ENCODE results near the gene ATP6V1C2. TPM values are rescaled to one million over a fixed set of nuclear protein-coding genes. Genes with fewer than 3 reads are reported as not detected.

ATP6V1C2 gene
- total RNA-seq, 1 experiment from 2014 or later, result not detected

- Histone ChIP-seq H3K9me3 (ENCODE audit: low read length) (no peaks in the 10 kb centered on the region), H3K27ac (ENCODE audit: low read length) (no peak overlapping the region), H3K4me3 (ENCODE audit: low read length) (no peak overlapping the region), H3K9me2 (replicated peaks; ENCODE audit: insufficient read depth, low read length) (no peaks in the 10 kb centered on the region), H2AFZ (ENCODE audit: low read length) (no peak overlapping the region), H3K9ac (ENCODE audit: low read length) (no peak overlapping the region), H3K27me3 (ENCODE audit: low read length) (no peaks in the 10 kb centered on the region), H3K4me2 (ENCODE audit: low read depth, low read length, poor library complexity, severe bottlenecking) (no peak overlapping the region), H3K36me3 (ENCODE audit: insufficient read depth, low read length) (no peaks in the 10 kb centered on the region), H4K20me1 (ENCODE audit: insufficient read depth, low read depth, low read length) (no peaks in the 10 kb centered on the region), H3K79me2 (ENCODE audit: low read length) (no peaks in the 10 kb centered on the region), H3K4me1 (ENCODE audit: low read length) (no peaks in the 10 kb centered on the region)
- no peak for DNase-seq
Measured at GRCh38 chr2:10775021-10775780, 53.8 kb downstream of the ATP6V1C2 start.

GRCh38 chr2:10775831-10776230 is 54.4 kb downstream of the ATP6V1C2 start:
- Histone ChIP-seq H3K9ac (ENCODE audit: low read length) (no peak overlapping the region), H2AFZ (ENCODE audit: low read length) (no peak overlapping the region), H3K36me3 (ENCODE audit: insufficient read depth, low read length) (no peaks in the 10 kb centered on the region), H3K79me2 (ENCODE audit: low read length) (no peaks in the 10 kb centered on the region), H3K4me2 (ENCODE audit: low read depth, low read length, poor library complexity, severe bottlenecking) (no peak overlapping the region), H3K27ac (ENCODE audit: low read length) (no peak overlapping the region), H3K9me2 (replicated peaks; ENCODE audit: insufficient read depth, low read length) (no peaks in the 10 kb centered on the region), H4K20me1 (ENCODE audit: insufficient read depth, low read depth, low read length) (no peaks in the 10 kb centered on the region), H3K27me3 (ENCODE audit: low read length) (no peaks in the 10 kb centered on the region), H3K4me3 (ENCODE audit: low read length) (no peak overlapping the region), H3K9me3 (ENCODE audit: low read length) (no peaks in the 10 kb centered on the region), H3K4me1 (ENCODE audit: low read length) (no peaks in the 10 kb centered on the region)
- no peak for DNase-seq

DNA sequence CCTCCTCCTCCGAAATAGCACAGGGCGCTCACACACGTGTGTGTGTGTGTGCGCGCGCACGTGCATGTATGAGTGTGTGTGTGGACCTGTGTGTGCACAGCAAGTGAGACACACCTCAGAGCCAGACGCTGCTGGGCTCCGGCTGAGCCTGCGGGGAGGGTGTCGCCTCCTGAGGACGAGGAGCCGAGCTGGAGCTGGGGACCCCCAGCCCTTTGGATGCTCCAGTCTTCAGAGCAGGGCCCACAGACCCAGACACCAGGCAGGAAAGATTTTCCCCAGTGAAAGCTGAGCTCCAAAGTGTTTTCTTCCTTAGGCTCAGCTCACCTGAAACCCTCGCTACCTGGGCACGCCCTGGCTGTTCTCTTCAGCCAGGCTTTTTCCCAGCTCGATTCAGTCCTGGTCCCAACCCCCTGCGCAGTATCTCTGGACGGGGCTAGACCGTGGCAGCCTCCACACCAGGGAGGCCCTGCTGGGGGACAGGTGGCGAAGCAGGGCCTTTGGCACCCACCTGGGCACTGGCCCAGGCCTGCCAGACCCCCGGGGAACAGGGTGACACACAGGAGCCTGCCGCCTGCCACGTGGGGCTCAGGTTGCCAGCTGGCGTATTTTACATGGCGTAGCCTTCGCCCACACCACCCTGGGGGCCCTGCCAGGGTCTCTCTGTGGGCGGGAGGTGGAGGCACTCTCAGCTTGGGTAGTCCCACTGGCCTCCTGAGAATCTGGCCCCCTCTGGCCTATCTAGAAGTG is 55.0 kb downstream of the ATP6V1C2 start:
- Histone ChIP-seq H4K20me1 (ENCODE audit: insufficient read depth, low read depth, low read length) (no peaks in the 10 kb centered on the region), H3K27ac (ENCODE audit: low read length) (no peak overlapping the region), H3K36me3 (ENCODE audit: insufficient read depth, low read length) (peaks cover under 1% of the 10 kb centered on the region; the same call in 1 of the 2 replicates), H3K9ac (ENCODE audit: low read length) (no peak overlapping the region), H3K9me3 (ENCODE audit: low read length) (no peaks in the 10 kb centered on the region), H3K27me3 (ENCODE audit: low read length) (no peaks in the 10 kb centered on the region), H3K79me2 (ENCODE audit: low read length) (no peaks in the 10 kb centered on the region), H2AFZ (ENCODE audit: low read length) (no peak overlapping the region), H3K4me3 (ENCODE audit: low read length) (no peak overlapping the region), H3K4me1 (ENCODE audit: low read length) (no peaks in the 10 kb centered on the region), H3K4me2 (ENCODE audit: low read depth, low read length, poor library complexity, severe bottlenecking) (no peak overlapping the region), H3K9me2 (replicated peaks; ENCODE audit: insufficient read depth, low read length) (no peaks in the 10 kb centered on the region)
- no peak for DNase-seq

DNA sequence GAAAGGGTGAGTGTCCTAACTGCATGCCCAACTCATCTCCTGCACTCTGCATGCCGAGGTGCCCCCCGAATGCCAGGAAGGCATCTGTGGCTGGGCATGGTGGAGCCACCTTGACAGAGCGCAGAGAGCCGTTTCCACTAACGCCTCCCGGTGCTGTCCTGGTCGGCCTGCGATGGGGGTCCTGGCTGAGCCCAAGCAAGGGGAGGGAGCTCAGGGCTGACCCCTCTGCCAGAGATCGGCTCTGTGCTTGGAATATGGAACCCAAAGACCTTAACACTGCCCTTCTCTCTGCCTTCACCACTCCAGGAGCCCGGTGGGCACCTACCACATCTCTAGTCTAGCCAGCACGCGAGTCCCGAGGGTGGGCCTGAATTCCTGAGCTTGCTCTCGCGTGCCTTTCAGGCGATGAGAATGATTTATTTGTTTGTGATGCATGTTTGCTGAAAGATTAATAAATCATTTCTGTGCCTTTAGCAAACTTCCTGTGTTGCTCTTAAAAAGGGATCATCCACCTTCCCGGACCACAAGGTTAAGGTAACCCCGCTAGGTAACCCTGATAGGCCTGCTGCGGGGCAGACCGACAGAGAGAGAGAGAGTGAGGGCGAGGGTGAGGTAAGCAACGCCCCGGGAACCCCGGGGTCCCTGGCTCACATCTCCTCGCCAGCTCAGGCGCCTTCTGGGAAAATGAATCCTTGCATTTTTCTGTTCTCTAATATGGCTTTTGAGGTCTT is 55.8 kb downstream of the ATP6V1C2 start:
- H3K79me2 ChIP-seq (ENCODE audit: low read length), result no peaks in the 10 kb centered on the region
- no peak overlapping the region for H3K4me3 ChIP-seq (ENCODE audit: low read length)
- no peak overlapping the region for H3K27ac ChIP-seq (ENCODE audit: low read length)
- no peak for DNase-seq
- H3K9ac ChIP-seq (ENCODE audit: low read length), result no peak overlapping the region
- H4K20me1 ChIP-seq (ENCODE audit: insufficient read depth, low read depth, low read length), result no peaks in the 10 kb centered on the region
- no peak overlapping the region for H2AFZ ChIP-seq (ENCODE audit: low read length)
- peaks cover 9% of the 10 kb centered on the region; the same call in 1 of the 2 replicates for H3K36me3 ChIP-seq (ENCODE audit: insufficient read depth, low read length)
- H3K27me3 ChIP-seq (ENCODE audit: low read length), result no peaks in the 10 kb centered on the region
- H3K9me2 ChIP-seq (replicated peaks; ENCODE audit: insufficient read depth, low read length), result no peaks in the 10 kb centered on the region
- H3K4me1 ChIP-seq (ENCODE audit: low read length), result no peaks in the 10 kb centered on the region
- H3K9me3 ChIP-seq (ENCODE audit: low read length), result no peaks in the 10 kb centered on the region
- no peak overlapping the region for H3K4me2 ChIP-seq (ENCODE audit: low read depth, low read length, poor library complexity, severe bottlenecking)

DNA sequence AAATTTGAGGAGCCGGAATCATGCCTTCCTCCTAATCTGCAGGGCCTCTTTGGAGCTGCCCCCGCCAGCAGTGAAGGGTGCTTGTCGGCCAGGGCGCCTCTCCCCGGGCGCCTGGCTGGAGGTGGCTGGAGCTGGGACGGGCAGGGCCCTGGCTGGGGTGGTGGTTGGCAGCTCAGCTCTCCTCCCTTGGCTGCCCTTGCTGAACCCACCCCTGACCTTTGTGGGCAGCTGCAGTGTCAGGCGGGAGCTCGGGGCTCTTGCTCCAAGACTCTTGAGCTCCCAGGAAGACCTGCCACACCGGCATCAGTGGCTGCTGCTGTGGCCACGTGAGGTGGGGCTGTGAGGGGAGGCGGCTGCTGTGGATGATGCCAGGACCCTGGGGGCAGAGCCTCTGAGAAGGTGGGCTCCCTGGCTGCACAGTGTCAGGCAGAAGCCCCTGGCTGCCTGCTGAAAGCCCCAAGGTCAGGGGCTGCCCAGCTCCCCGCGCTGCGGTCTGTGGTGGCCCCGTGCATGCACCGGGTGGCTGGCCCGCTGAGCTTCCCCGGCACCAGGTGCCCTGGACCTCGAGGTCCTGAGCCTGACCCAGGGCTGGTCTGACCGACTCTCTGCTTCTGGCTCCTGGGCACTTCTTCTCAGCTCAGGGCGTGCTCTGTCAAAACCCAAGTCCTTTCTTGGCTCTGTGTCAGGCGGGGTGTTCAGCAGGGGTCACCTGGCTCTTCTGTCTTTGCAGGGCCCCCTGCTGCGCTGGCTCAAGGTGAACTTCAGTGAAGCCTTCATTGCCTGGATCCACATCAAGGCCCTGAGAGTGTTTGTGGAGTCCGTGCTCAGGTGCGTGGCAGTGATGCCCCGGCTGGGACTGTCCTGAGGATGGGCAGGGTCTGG is 56.7 kb downstream of the ATP6V1C2 start:
- H4K20me1 ChIP-seq (ENCODE audit: insufficient read depth, low read depth, low read length), result no peaks in the 10 kb centered on the region
- H3K9me3 ChIP-seq (ENCODE audit: low read length), result no peaks in the 10 kb centered on the region
- H3K27me3 ChIP-seq (ENCODE audit: low read length), result no peaks in the 10 kb centered on the region
- H3K4me2 ChIP-seq (ENCODE audit: low read depth, low read length, poor library complexity, severe bottlenecking), result no peak overlapping the region
- H3K79me2 ChIP-seq (ENCODE audit: low read length), result no peaks in the 10 kb centered on the region
- H2AFZ ChIP-seq (ENCODE audit: low read length), result no peak overlapping the region
- H3K9ac ChIP-seq (ENCODE audit: low read length), result no peak overlapping the region
- no peak overlapping the region for H3K4me3 ChIP-seq (ENCODE audit: low read length)
- H3K27ac ChIP-seq (ENCODE audit: low read length), result no peak overlapping the region
- H3K36me3 ChIP-seq (ENCODE audit: insufficient read depth, low read length), result peaks cover 13% of the 10 kb centered on the region; the same call in 1 of the 2 replicates
- DNase-seq, result no peak
- H3K4me1 ChIP-seq (ENCODE audit: low read length), result no peaks in the 10 kb centered on the region
- H3K9me2 ChIP-seq (replicated peaks; ENCODE audit: insufficient read depth, low read length), result no peaks in the 10 kb centered on the region

DNA sequence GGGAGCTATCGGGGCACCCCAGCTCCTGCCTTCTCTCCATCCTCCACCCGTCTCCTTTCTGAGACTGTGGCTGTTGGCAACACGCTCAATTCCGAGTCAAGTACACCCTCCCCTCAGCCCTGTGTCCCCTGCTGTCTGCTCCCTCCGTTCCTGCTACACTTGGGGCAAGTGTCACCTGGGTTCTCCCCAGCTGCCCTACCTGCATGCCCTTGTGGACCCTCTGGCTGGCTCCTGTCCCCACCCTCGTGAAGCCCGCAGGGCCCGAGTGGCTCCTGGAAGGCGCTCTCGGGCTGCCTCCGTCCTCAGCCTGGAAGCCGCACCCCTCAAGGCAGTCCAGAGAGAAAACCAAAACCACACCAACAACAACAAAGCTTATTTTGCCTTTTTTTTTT is 57.3 kb downstream of the ATP6V1C2 start:
- DNase-seq, result no peak
- Histone ChIP-seq H3K9ac (ENCODE audit: low read length) (no peak overlapping the region), H3K4me3 (ENCODE audit: low read length) (no peak overlapping the region), H3K4me1 (ENCODE audit: low read length) (no peaks in the 10 kb centered on the region), H3K27ac (ENCODE audit: low read length) (no peak overlapping the region), H3K9me2 (replicated peaks; ENCODE audit: insufficient read depth, low read length) (no peaks in the 10 kb centered on the region), H3K9me3 (ENCODE audit: low read length) (no peaks in the 10 kb centered on the region), H3K79me2 (ENCODE audit: low read length) (no peaks in the 10 kb centered on the region), H2AFZ (ENCODE audit: low read length) (no peak overlapping the region), H3K27me3 (ENCODE audit: low read length) (no peaks in the 10 kb centered on the region), H3K4me2 (ENCODE audit: low read depth, low read length, poor library complexity, severe bottlenecking) (no peak overlapping the region), H3K36me3 (ENCODE audit: insufficient read depth, low read length) (peaks cover 20% of the 10 kb centered on the region; the same call in 1 of the 2 replicates), H4K20me1 (ENCODE audit: insufficient read depth, low read depth, low read length) (no peaks in the 10 kb centered on the region)

GRCh38 chr2:10779776-10780490 is 58.5 kb downstream of the ATP6V1C2 start:
- H3K4me3 ChIP-seq (ENCODE audit: low read length), result no peak overlapping the region
- no peak overlapping the region for H3K4me2 ChIP-seq (ENCODE audit: low read depth, low read length, poor library complexity, severe bottlenecking)
- H3K9ac ChIP-seq (ENCODE audit: low read length), result no peak overlapping the region
- no peaks in the 10 kb centered on the region for H3K27me3 ChIP-seq (ENCODE audit: low read length)
- no peaks in the 10 kb centered on the region for H3K79me2 ChIP-seq (ENCODE audit: low read length)
- no peaks in the 10 kb centered on the region for H4K20me1 ChIP-seq (ENCODE audit: insufficient read depth, low read depth, low read length)
- no peaks in the 10 kb centered on the region for H3K4me1 ChIP-seq (ENCODE audit: low read length)
- no peak overlapping the region for H3K27ac ChIP-seq (ENCODE audit: low read length)
- no peak for DNase-seq
- H3K36me3 ChIP-seq (ENCODE audit: insufficient read depth, low read length), result peaks cover 32% of the 10 kb centered on the region; the same call in 1 of the 2 replicates
- no peaks in the 10 kb centered on the region for H3K9me2 ChIP-seq (replicated peaks; ENCODE audit: insufficient read depth, low read length)
- no peak overlapping the region for H2AFZ ChIP-seq (ENCODE audit: low read length)
- H3K9me3 ChIP-seq (ENCODE audit: low read length), result no peaks in the 10 kb centered on the region
